Brain microvascular endothelial cell (primary cell): ENCODE data around the gene TENT5C.

Source experiments
- DNase-seq: peaks from one replicate; pipeline ENCODE4 v3.0.0-alpha.2; 2020
- H3K27ac ChIP-seq: fragments of 250-450 bp; sonication (Bioruptor Pico); 2 replicates; pipeline ENCODE4 v1.5.1; 2020; ENCODE audit warnings: mild to moderate bottlenecking, moderate library complexity
- H3K27me3 ChIP-seq: fragments of 250-450 bp; sonication (Bioruptor Pico); replicated peaks from 2 replicates; pipeline ENCODE4 v1.5.1; 2020; ENCODE audit warnings: mild to moderate bottlenecking
- H3K36me3 ChIP-seq: fragments of 250-450 bp; sonication (Bioruptor Pico); replicated peaks from 2 replicates; pipeline ENCODE4 v1.5.1; 2020; ENCODE audit warnings: mild to moderate bottlenecking
- H3K4me3 ChIP-seq: 2 replicates; pipeline ENCODE4 v1.5.1; 2011; ENCODE audit warnings: low read depth, mild to moderate bottlenecking, control low read depth, low read length, moderate library complexity
- in situ Hi-C: cut with HindIII; loops from 2 replicates; pipeline ENCODE4 v1.10.0; 2017; ENCODE audit warnings: low sequenced_read_pairs, low pct_ligation_motif_present
- TF ChIP-seq, protein P1 (sequence below): IDR thresholded peaks from 2 replicates; pipeline ENCODE4 v1.5.1; 2011; ENCODE audit warnings: low read depth, mild to moderate bottlenecking, moderate library complexity, low read length, control low read depth, inconsistent platforms; ENCODE audit errors: missing control alignments

TENT5C gene

DNA sequence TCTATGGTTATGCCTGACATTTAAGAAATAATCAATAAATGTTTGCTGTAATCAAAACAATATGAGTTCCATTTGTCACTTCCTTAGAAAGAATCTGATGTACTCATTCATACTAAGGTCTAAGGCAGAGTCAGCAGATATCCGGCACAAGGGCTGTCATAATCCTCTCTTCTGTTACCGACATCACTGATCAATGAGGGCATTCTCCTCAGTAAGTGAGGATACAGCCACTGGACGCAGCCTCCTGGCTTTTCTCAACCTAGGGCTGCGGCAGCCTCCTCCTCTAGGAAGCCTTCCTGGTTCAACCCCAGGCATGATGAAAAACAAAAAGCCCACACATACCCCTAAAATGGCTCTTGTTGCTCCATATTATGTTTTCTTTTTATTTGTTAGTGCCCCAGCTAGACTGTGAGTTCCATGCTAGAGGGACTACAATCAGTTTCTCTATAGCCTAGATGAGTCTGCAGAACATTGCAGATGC is 40.7 kb upstream of the TENT5C start:
- no peak for DNase-seq
- Histone ChIP-seq H3K4me3 (no peak overlapping the region), H3K27ac (no peak overlapping the region), H3K27me3 (no peaks in the 10 kb centered on the region), H3K36me3 (no peaks in the 10 kb centered on the region)
- TF ChIP-seq, protein P1, sequence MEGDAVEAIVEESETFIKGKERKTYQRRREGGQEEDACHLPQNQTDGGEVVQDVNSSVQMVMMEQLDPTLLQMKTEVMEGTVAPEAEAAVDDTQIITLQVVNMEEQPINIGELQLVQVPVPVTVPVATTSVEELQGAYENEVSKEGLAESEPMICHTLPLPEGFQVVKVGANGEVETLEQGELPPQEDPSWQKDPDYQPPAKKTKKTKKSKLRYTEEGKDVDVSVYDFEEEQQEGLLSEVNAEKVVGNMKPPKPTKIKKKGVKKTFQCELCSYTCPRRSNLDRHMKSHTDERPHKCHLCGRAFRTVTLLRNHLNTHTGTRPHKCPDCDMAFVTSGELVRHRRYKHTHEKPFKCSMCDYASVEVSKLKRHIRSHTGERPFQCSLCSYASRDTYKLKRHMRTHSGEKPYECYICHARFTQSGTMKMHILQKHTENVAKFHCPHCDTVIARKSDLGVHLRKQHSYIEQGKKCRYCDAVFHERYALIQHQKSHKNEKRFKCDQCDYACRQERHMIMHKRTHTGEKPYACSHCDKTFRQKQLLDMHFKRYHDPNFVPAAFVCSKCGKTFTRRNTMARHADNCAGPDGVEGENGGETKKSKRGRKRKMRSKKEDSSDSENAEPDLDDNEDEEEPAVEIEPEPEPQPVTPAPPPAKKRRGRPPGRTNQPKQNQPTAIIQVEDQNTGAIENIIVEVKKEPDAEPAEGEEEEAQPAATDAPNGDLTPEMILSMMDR: no peak
- in situ Hi-C loops: no loop called here

DNA sequence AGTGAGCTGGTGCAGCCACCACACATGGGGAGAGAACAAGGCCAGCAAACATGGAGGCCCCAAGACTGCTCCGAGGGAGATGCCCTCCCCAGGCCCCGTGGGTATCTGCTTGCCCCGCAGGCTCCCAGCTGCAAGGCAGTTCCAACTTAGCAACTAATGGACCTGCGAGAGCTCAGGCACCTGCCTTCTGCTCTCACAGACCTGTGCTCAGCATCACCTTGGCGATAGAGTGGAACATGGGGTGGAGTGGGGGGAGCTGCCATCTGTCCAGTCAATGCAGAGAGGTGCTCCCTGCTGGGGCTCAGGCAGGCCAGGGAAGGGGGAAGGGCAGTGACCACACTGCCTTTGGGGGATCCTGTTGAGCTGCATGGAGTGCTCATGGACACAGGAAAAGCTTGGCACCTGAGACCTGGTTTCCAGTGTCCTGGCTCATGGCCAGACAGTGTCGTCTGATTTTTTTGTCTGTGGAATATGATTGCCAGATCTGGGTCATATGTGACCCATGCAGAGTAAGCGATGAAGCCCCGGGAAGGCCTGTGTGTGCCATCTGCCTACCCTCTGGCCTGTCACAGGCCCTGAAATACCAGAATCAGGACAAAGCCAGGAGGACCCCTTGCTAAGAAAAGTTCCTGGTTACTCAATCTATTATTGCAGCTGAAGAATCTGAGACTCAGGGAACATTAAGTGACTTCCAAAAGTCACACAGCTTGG is 39.9 kb upstream of the TENT5C start:
- no peak overlapping the region for H3K27ac ChIP-seq
- no peaks in the 10 kb centered on the region for H3K36me3 ChIP-seq
- DNase-seq: no peak
- H3K27me3 ChIP-seq: no peaks in the 10 kb centered on the region
- no peak overlapping the region for H3K4me3 ChIP-seq
- TF ChIP-seq, protein P1: no peak
- in situ Hi-C loops: no loop called here

DNA sequence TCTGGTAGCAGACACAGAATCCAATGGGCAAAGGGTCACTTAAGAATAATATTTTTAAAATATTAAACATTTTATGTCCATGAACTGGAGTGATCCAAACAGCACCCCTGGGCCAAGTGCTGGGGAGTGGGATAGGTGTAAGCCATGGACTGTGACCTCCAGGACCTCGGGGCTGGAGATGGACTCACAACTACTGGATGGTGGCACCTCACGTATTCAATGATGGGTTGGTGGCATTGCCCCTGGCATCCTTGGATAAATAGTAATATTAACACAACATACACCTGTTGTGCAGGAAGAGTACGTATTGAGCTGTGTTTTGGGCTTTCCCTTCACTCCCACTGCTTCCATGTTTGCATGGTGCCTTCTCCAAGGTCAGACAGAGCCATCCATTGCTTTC is 39.3 kb upstream of the TENT5C start:
- Histone ChIP-seq H3K27me3 (no peaks in the 10 kb centered on the region), H3K36me3 (no peaks in the 10 kb centered on the region), H3K27ac (no peak overlapping the region), H3K4me3 (no peak overlapping the region)
- in situ Hi-C loops: no loop called here
- TF ChIP-seq, protein P1: no peak
- no peak for DNase-seq

DNA sequence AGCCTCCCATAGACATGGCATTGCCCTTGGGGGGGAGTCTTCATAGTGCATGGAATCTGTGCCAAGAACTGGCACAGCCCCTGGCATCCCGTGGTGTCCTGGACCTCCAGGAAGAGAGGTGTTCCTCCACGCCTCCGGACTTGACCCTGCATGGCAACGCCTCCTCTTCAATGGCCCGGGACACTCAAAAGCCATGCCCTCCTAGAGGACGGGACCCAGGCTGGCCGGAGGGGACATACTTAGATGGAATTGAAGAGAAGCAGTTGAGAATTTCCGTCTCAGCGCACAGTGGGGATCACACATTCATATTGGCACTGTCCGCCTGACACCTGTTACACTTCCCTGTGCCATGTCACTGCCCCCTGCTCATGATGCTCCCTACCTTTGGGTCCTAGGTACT is 38.4 kb upstream of the TENT5C start:
- Histone ChIP-seq H3K27me3 (no peaks in the 10 kb centered on the region), H3K4me3 (no peak overlapping the region), H3K27ac (no peak overlapping the region), H3K36me3 (no peaks in the 10 kb centered on the region)
- in situ Hi-C loops: no loop called here
- DNase-seq: no peak
- TF ChIP-seq, protein P1: no peak

DNA sequence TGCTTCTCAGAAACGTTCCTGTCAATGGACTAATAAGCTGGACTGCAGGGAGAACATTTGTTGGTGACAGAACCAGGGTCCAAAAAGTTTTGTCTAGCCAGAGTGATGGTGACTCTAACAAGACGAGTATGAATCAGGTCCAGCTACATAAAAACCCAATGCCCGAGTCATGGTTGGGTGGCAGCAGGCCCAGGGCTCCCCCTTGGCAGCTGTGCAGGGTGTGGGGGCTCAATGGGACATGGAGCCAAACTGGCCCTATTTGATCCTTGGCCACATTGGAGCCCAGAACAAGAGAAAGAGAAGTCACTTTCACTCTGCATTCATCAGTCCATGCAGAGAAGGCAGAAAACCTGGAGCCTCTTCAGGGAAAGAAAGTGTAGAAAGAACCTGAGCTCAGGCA is 37.9 kb upstream of the TENT5C start:
- DNase-seq: no peak
- TF ChIP-seq, protein P1: no peak
- Histone ChIP-seq H3K27me3 (no peaks in the 10 kb centered on the region), H3K4me3 (no peak overlapping the region), H3K27ac (no peak overlapping the region), H3K36me3 (no peaks in the 10 kb centered on the region)
- in situ Hi-C loops: no loop called here

DNA sequence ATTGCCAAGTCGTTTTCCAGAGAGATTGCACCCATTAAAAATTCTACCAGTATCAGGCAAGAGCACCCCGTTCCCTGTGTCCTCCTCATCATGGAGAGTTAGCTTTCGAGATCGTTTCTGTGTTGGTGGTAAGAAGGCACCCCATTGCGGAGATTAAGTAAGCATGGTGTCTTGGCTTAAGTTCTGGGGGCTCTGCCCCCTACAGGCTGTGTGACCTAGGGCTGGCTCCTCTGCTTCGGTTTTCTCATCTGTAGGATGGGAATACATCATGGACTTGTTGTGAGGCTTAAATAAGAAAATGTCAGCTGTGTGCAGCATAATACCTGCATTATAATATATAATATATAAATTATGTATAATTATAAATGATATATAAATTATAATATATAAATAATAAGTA is 36.8 kb upstream of the TENT5C start:
- no peaks in the 10 kb centered on the region for H3K27me3 ChIP-seq
- TF ChIP-seq, protein P1: no peak

More for the DNA sequence above, 36.8 kb upstream of the TENT5C start:
- H3K36me3 ChIP-seq: no peaks in the 10 kb centered on the region
- no peak for DNase-seq
- in situ Hi-C loops: no loop called here
- H3K4me3 ChIP-seq: no peak overlapping the region
- H3K27ac ChIP-seq: no peak overlapping the region
